ENCODE results near the gene CREB5.

- no peak for TF ChIP-seq POLR2AphosphoS5 (IDR thresholded peaks at IDR 0.05; ENCODE audit: low read depth, low read length)
- TF ChIP-seq POLR2A (IDR thresholded peaks at IDR 0.05; ENCODE audit: low read depth, low read length): no peak
Measured at GRCh38 chr7:28678431-28678965, 266.2 kb downstream of the CREB5 start.

All from GM12892 (cell line).